PC-3 (cell line): ENCODE measurements around the gene LSG1.

Source experiments
- CTCF ChIP-seq: fragments of 300-600 bp; sonication (generic); conservative IDR thresholded peaks from 2 replicates; pipeline ENCODE4 v1.5.1; 2017; ENCODE audit warnings: antibody characterized with exemption, low read depth, mild to moderate bottlenecking, low read length
- EZH2 ChIP-seq: fragments of 300-600 bp; sonication (generic); IDR thresholded peaks from one replicate; pipeline ENCODE4 v1.6.1; 2017; ENCODE audit warnings: antibody characterized with exemption, mild to moderate bottlenecking, low read length; ENCODE audit not compliant: unreplicated experiment
- EZH2phosphoT487 ChIP-seq: fragments of 300-600 bp; sonication (generic); IDR thresholded peaks from 2 replicates; pipeline ENCODE4 v1.6.1; 2018; ENCODE audit warnings: mild to moderate bottlenecking, antibody characterized with exemption, low read length, borderline replicate concordance

- TF ChIP-seq CTCF (no peak), EZH2 (no peak), EZH2phosphoT487 (no peak)
Observed at GRCh38 chr3:194637066-194637465, 34.9 kb downstream of the LSG1 start.
